HEK293T (cell line): ENCODE measurements around the gene LRMDA.

Source experiments
- ARNT ChIP-seq: fragments of 450-650 bp; IDR thresholded peaks from 2 replicates; pipeline ENCODE4 v1.6.1; 2017; ENCODE audit warnings: mild to moderate bottlenecking
- BHLHE40 ChIP-seq: fragments of 450-650 bp; IDR thresholded peaks from 2 replicates; pipeline ENCODE4 v1.6.1; 2016; ENCODE audit warnings: mild to moderate bottlenecking, moderate library complexity, borderline replicate concordance
- ELF4 ChIP-seq: fragments of 450-650 bp; IDR thresholded peaks from 2 replicates; pipeline ENCODE4 v1.6.1; 2017; ENCODE audit warnings: antibody characterized with exemption
- FOXM1 ChIP-seq: fragments of 450-650 bp; IDR thresholded peaks from 2 replicates; pipeline ENCODE4 v1.6.1; 2017; ENCODE audit warnings: mild to moderate bottlenecking, borderline replicate concordance
- HDGF ChIP-seq: fragments of 450-650 bp; IDR thresholded peaks from 2 replicates; pipeline ENCODE4 v1.6.1; 2017; ENCODE audit warnings: antibody characterized with exemption, borderline replicate concordance
- NFRKB ChIP-seq: fragments of 450-650 bp; IDR thresholded peaks from 2 replicates; pipeline ENCODE4 v1.6.1; 2016; ENCODE audit warnings: mild to moderate bottlenecking, moderate library complexity
- SP1 ChIP-seq: fragments of 450-650 bp; IDR thresholded peaks from 2 replicates; pipeline ENCODE4 v1.6.1; 2017
- SUZ12 ChIP-seq: fragments of 450-650 bp; IDR thresholded peaks from 2 replicates; pipeline ENCODE4 v1.6.1; 2016; ENCODE audit warnings: mild to moderate bottlenecking
- TARDBP ChIP-seq: fragments of 450-650 bp; IDR thresholded peaks from 2 replicates; pipeline ENCODE4 v1.6.1; 2016
- ZNF384 ChIP-seq: fragments of 450-650 bp; IDR thresholded peaks from 2 replicates; pipeline ENCODE4 v1.6.1; 2016
- TF ChIP-seq, protein P1 (sequence below): fragments of 450-650 bp; IDR thresholded peaks from 2 replicates; pipeline ENCODE4 v1.6.1; 2016

DNA sequence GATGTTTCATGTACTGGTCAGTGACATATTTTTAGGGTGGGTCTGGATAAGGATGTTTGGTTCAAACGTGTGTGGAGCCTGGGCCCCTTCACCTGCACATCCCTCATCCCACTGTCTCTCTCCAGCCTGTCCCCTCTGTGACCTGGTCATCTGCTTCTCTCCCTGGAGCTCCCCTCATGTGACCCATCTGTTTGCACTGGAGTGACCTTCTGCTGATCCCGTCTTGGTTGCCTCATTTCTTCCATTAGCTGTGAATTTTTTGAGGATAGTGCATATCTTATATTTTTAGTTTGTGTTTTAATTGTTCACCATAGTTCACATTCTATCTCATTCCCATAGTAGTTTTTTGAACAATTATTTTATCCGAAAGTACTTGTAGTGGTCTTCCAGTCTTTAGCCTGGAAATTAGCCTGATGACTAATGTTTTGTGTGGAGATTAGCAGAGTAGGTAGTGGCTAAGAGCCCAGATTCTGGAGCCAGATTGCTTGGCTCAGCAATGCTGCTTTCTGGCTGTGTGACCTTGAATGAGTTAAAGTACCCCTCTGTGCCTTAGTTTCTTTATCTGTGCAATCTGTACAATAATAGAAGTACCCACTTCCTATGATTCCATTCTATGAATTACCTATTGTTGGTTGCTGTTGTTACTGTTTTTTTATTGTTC is 224.5 kb downstream of the LRMDA start:
- TF ChIP-seq, protein P1, sequence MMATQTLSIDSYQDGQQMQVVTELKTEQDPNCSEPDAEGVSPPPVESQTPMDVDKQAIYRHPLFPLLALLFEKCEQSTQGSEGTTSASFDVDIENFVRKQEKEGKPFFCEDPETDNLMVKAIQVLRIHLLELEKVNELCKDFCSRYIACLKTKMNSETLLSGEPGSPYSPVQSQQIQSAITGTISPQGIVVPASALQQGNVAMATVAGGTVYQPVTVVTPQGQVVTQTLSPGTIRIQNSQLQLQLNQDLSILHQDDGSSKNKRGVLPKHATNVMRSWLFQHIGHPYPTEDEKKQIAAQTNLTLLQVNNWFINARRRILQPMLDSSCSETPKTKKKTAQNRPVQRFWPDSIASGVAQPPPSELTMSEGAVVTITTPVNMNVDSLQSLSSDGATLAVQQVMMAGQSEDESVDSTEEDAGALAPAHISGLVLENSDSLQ: no peak
- no peak for TF ChIP-seq ZNF384
- TF ChIP-seq BHLHE40: no peak
- no peak for TF ChIP-seq TARDBP
- no peak for TF ChIP-seq FOXM1
- no peak for TF ChIP-seq SUZ12
- TF ChIP-seq ELF4: no peak
- TF ChIP-seq SP1: no peak
- no peak for TF ChIP-seq NFRKB
- TF ChIP-seq HDGF: no peak
- no peak for TF ChIP-seq ARNT
